NCI-H2029 treated with DMSO at 0.1 percent for 48 hours (cell line): Measurements from ENCODE around the gene MTHFD2.
"Not testable (repeated sequence)": the region's sequence is repeated elsewhere in the genome, so short reads cannot be mapped to it uniquely, and the experiment has no call there.

ENCODE experiments used
- DNase-seq: peaks from one replicate; lab custom pipeline; 2025; lab: John Stamatoyannopoulos, UW

MTHFD2 gene

GRCh38 chr2:74198023-74198460 is 373 bp upstream of the MTHFD2 start:
- DNase-seq, result no peak

GRCh38 chr2:74199275-74199701 is 873 bp downstream of the MTHFD2 start:
- no peak for DNase-seq

DNA sequence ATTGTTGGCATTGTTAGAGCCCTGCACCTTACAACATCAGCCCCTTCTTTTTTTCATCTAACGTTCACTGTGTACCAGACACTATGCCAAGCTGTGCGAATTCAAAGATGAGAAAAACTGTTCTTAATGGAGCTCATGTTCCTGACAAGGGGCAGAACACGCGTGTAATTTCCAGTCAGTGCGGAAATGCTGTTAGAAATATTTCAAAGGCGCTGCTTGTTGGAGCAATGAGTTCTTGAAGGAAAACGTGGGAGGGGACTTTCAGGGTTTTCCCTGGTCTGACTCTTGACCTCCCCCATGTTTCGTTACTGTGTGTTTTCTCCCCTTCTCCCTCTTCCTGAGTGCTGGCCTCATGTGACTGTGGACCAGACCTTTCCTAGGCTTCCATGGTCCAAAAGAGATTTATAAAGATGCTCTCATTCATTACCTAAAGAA is 1.5 kb downstream of the MTHFD2 start:
- no peak for DNase-seq

- DNase-seq, result no peak
Measured at GRCh38 chr2:74201196-74201595, 2.8 kb downstream of the MTHFD2 start.

DNA sequence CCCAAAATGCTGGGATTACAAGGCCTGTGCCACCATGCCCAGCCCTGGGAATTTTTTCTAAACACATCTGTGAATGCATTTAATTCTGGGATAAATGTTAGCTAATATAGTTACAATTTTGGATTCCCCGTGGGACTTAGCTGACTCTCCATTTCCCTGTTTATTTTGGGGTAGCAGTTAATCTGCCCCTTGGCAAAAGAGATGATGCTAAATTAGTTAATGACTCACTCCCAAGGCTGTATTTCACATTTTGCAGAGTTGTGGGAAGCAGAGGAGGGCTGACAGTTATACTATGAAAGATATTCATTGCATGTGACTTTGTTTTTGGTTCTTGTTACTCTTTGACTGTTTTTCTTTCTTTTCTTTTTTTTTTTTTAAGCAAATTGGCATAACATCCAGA is 3.2 kb downstream of the MTHFD2 start:
- no peak for DNase-seq

- no peak for DNase-seq
Measured at GRCh38 chr2:74204436-74204835, 6.0 kb downstream of the MTHFD2 start.

DNA sequence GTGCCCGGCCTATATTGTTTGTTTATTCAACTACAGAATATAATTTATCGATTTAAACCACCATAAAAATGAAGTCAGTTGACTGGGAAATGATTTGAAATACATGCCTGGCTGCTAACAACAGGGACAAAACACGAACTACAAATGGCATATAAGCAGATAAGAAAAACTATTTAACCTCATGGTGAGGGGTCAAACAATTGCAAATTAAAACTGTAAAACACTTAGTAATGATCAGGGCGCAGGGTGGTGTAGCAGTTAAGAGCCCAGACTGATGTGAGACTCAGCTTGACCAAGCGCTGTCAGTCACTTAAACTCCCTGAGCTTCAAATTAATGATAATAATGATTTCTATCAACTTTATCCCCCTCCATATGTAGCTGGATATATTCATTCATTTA is 6.7 kb downstream of the MTHFD2 start:
- DNase-seq, result no peak

DNA sequence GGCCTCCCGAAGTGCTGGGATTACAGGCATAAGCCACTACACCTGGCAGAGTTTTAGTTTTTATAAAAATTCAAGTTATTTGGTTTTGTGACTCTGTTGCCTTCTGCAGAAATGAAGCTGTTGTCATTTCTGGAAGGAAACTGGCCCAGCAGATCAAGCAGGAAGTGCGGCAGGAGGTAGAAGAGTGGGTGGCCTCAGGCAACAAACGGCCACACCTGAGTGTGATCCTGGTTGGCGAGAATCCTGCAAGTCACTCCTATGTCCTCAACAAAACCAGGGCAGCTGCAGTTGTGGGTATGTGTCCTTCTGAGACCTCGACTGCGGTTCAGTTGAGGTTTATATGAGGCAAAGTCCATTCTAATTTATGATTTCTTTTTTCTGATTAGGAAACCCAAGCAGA is 7.2 kb downstream of the MTHFD2 start:
- DNase-seq, result no peak

GRCh38 chr2:74206180-74206688 is 7.8 kb downstream of the MTHFD2 start:
- no peak for DNase-seq

DNA sequence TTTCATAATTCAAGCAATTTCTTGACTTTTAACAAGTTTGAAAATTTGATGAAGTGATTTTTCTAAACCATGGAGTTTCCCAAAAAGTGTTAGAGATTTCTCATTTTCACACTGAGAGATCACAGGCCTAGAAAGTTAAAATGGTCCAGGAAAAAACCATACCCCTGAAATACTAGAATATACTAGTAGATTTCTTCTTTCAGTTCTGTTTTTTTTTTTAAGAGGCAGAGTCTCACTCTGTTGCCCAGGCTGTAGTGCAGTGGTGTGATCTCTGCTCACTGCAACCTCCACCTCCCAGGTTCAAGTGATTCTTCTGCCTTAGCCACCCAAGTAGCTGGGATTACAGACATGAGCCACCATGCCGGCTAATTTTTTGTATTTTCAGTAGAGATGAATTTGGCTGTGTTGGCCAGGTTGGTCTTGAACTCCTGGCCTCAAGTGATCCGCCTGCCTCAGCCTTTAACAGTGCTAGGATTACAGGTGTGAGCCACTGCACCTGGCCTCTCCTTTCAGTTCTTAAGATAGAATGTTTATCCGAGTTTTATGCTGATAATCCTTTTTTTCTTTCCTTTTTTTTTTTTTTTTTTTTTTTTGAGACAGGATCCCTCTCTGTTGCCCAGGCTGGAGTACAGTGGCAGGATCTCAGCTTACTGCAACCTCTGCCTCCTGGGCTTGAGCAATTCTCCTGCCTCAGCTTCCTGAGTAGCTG is 14.4 kb downstream of the MTHFD2 start:
- DNase-seq, result no peak

- not testable (repeated sequence) for DNase-seq
Measured at GRCh38 chr2:74215771-74216170, 17.4 kb downstream of the MTHFD2 start.

DNA sequence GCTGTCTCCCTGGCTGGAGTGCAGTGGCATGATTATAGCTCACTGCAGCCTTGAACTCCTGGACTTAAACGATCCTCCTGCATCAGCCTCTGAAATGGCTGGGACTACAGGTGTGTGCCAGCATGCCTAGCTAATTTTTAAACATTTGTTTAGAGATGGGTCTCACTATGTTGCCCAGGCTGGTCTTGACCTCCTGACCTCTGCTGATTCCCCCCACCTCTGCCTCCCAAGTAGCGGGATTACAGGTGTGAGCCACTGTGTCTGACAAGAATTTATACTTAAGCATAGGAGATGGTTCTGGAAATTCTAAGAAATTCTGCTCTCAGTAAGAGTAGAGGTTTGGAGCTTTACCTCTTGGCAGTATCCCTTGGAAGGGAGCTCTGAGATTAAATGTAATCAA is 18.2 kb downstream of the MTHFD2 start:
- DNase-seq, result no peak

GRCh38 chr2:74219846-74220486 is 21.6 kb downstream of the MTHFD2 start:
- no peak for DNase-seq

GRCh38 chr2:74221091-74221490 is 22.7 kb downstream of the MTHFD2 start:
- no peak for DNase-seq

DNA sequence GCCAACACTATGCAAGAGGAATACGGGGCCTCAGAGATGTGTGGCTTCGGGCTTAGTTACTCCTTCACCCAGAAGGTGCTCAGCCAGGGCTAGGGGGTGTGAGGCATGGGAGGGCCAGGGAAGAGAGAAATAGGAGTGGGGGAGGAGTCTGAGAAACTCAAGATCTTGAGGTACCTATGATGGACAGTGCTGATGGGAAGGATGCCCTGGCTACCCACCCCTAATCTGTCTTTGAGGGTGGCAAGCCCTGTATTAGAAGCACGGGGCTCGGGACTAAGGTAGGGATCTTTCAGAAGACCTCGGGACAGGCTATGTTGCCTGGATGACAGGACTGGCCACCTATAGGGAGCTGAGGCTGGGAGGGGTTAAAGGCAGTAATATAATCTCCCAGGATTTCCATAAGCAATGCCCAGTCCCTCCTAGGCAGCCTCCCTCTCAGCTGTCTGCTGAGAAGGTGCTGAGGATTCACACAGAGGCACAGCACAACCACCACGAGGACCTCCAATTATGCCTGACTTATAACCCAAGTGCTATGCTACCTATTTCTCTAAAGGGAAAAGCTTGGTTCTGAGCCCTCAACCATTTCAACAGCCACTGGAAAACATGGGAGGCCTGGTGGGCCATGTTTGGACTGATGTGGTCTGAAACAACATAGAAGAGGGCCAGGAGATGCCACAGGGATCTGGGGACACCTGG is 23.3 kb downstream of the MTHFD2 start:
- DNase-seq, result no peak

DNA sequence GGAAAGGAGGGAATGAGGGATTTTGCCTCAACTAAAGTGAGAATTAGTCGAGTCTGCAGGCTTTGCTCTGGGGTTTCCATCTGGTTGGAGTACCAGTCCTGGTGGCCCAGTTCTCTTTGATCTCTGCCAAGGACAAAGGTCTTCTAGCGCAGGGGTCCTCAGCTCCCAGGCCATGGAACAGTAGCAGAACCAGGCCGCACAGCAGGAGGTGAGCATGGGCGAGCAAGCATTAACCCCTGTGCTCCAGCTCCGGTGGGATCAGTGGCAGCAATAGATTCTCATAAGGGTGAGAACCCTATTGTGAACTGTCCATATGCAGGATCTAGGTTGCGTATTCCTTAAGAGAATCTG is 23.9 kb downstream of the MTHFD2 start:
- DNase-seq, result no peak

GRCh38 chr2:74223941-74224770 is 25.7 kb downstream of the MTHFD2 start:
- no peak for DNase-seq

GRCh38 chr2:74225698-74226459 is 27.5 kb downstream of the MTHFD2 start:
- no peak for DNase-seq

- no peak for DNase-seq
Measured at GRCh38 chr2:74226648-74227213, 28.3 kb downstream of the MTHFD2 start.

GRCh38 chr2:74227646-74228045 is 29.2 kb downstream of the MTHFD2 start:
- no peak for DNase-seq

DNA sequence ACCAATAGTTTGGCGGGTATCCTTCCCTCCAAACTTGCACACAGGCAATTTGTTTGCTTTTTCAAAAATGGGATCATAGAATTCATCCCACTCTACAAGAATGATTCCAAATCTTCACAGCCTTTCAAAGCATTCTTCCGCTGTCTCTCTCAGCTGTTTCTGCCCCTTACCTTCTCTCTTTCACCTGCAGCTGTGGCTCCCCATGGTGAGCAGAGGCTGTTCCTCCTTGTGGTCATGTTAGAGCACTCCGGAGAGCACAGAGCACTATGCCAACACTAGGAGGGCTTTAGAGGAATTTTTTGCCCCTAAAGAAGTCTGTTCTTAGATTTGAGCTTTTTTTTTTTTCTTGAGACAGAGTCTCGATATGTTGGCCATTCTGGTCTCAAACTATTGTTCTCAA is 30.4 kb downstream of the MTHFD2 start:
- DNase-seq, result no peak
